ENCODE data around the gene AHR. TPM values are rescaled to one million over a fixed set of nuclear protein-coding genes. Genes with fewer than 3 reads are reported as not detected.

Gene AHR
- total RNA-seq, 1 donor = 35.4 TPM

DNA sequence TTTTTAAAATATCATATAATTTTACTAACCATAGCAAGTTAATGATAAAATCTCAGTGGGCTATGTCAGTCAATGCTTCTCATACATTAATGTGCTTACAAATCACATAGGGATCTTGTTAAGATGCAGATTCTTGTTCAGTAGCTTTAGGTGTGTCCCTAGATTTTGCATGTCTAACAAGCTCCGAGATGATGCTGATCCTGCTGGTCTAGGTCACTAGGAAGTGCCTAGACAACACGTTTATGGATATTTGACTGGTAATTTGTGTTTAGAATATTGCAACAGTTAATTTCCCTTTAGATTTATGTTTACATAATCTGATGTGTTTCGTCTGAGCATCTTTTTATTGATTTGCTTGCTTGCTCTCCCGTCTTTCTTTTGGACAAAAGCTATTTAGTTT is 12.7 kb downstream of the AHR start:
- H3K4me3 ChIP-seq (ENCODE audit: low read depth, low read length) = no peak overlapping the region
- DNase-seq (ENCODE audit: low read depth) = no peak
- TF ChIP-seq, protein P1, sequence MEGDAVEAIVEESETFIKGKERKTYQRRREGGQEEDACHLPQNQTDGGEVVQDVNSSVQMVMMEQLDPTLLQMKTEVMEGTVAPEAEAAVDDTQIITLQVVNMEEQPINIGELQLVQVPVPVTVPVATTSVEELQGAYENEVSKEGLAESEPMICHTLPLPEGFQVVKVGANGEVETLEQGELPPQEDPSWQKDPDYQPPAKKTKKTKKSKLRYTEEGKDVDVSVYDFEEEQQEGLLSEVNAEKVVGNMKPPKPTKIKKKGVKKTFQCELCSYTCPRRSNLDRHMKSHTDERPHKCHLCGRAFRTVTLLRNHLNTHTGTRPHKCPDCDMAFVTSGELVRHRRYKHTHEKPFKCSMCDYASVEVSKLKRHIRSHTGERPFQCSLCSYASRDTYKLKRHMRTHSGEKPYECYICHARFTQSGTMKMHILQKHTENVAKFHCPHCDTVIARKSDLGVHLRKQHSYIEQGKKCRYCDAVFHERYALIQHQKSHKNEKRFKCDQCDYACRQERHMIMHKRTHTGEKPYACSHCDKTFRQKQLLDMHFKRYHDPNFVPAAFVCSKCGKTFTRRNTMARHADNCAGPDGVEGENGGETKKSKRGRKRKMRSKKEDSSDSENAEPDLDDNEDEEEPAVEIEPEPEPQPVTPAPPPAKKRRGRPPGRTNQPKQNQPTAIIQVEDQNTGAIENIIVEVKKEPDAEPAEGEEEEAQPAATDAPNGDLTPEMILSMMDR (IDR thresholded peaks at IDR 0.05; ENCODE audit: insufficient read depth, low read depth, low read length) = no peak

DNA sequence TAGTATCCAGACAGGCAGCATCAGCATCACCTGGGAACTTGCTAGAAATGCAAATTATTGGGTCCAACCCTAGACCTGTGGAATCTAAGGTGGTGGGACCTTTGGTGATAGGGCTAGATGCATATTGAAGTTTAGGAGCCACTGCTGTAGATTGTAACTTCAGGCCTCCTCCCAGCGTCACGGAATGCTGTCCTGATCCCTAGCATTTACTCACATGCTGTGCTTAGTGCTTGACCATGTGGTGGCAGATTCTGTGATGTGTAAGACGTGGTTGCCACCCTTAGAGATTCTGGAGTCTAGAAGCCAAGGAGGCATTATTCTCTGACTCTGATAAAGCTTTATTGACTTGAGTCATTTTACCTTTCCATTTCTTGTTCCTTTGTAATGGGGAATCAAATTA is 13.5 kb downstream of the AHR start:
- no peak for DNase-seq (ENCODE audit: low read depth)
- H3K4me3 ChIP-seq (ENCODE audit: low read depth, low read length) = no peak overlapping the region
- TF ChIP-seq, protein P1 (IDR thresholded peaks at IDR 0.05; ENCODE audit: insufficient read depth, low read depth, low read length) = no peak

DNA sequence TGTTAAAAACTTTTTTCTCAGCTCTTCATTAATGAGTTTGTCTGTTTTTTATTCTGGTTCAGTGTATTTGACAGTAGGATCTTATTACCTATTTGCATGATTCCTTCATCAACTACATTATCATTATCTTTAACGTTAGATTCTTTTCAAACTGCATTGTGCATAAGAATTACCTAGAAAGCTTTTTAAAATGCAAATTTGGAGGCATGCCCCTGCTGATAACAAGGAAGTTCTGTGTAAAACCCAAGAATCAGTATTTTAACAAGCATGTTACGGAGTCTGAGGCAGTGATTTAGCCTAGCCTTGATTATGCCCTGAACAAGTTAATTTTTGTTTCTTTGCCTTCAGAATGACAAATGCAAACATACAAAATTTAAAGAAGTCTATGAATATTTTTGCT is 14.2 kb downstream of the AHR start:
- TF ChIP-seq, protein P1 (IDR thresholded peaks at IDR 0.05; ENCODE audit: insufficient read depth, low read depth, low read length) = no peak
- no peak overlapping the region for H3K4me3 ChIP-seq (ENCODE audit: low read depth, low read length)
- DNase-seq (ENCODE audit: low read depth) = no peak

GRCh38 chr7:17313194-17313593 is 14.7 kb downstream of the AHR start:
- DNase-seq (ENCODE audit: low read depth) = no peak
- TF ChIP-seq, protein P1 (IDR thresholded peaks at IDR 0.05; ENCODE audit: insufficient read depth, low read depth, low read length) = no peak
- no peak overlapping the region for H3K4me3 ChIP-seq (ENCODE audit: low read depth, low read length)

GRCh38 chr7:17315974-17316373 is 17.5 kb downstream of the AHR start:
- H3K4me3 ChIP-seq (ENCODE audit: low read depth, low read length) = no peak overlapping the region
- no peak for DNase-seq (ENCODE audit: low read depth)
- TF ChIP-seq, protein P1 (IDR thresholded peaks at IDR 0.05; ENCODE audit: insufficient read depth, low read depth, low read length) = no peak

DNA sequence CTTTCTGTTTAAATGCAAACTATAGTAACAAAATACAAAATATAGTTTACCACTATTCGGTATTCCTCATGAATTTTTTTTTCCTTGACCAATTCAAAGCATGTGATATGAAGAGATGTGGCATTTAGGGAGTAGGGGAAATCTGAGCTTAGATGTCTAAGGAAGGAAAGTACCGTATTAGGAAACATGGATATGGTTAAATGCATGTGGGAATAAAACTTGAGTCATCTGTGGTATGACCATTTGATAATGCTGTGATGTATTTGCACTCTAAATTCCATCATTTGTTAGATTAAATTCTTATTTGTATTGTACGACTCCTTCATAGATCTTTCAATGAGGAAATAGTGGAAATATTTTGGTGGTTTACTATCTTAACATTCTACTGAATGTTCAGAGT is 19.7 kb downstream of the AHR start:
- TF ChIP-seq, protein P1 (IDR thresholded peaks at IDR 0.05; ENCODE audit: insufficient read depth, low read depth, low read length) = no peak
- no peak for DNase-seq (ENCODE audit: low read depth)
- no peak overlapping the region for H3K4me3 ChIP-seq (ENCODE audit: low read depth, low read length)

All from fibroblast of villous mesenchyme (primary cell).